ENCODE measurements around the gene RNU6-7. TPM values are rescaled to one million over a fixed set of nuclear protein-coding genes. Genes with fewer than 3 reads are reported as not detected.

RNU6-7 gene
- total and polyA plus RNA-seq, 2 of the 13 experiments (the other 11 are each of a cell fraction or from before 2014, with no cell fraction given), result under 0.01 TPM; not detected in 1

GRCh38 chr14:32202998-32203882, 1.4 kb downstream of the RNU6-7 start, which contains the start of gene RNU6-8 (continued):
- TF ChIP-seq AHDC1 (CRISPR knock-in tag; IDR thresholded peaks at IDR 0.05; ENCODE audit: borderline replicate concordance) (peak; percentile 76), SOX6 (IDR thresholded peaks at IDR 0.05) (no peak), SOX6 (CRISPR knock-in tag; IDR thresholded peaks at IDR 0.05) (peak; percentile 63), ZNF225 (CRISPR knock-in tag; IDR thresholded peaks at IDR 0.05) (peak; percentile 89; the same call in 1 of the 2 replicates), ELK4 (CRISPR knock-in tag; IDR thresholded peaks at IDR 0.05; ENCODE audit: borderline replicate concordance) (no peak; the same call in 1 of the 2 replicates), PCBP2 (optimal IDR thresholded peaks at IDR 0.05; ENCODE audit: low read depth, low read length, poor library complexity, severe bottlenecking) (no peak), MED8 (CRISPR knock-in tag; IDR thresholded peaks at IDR 0.05; ENCODE audit: insufficient replicate concordance) (peak; percentile 40), ZNF607 (CRISPR knock-in tag; IDR thresholded peaks at IDR 0.05; ENCODE audit: borderline replicate concordance) (peak; percentile 99), SYNCRIP (IDR thresholded peaks at IDR 0.05; ENCODE audit: insufficient read depth, low read depth, low read length) (no peak), MXD1 (CRISPR knock-in tag; IDR thresholded peaks at IDR 0.05) (peak; percentile 93; the same call in 1 of the 2 replicates), ZNF773 (CRISPR knock-in tag; IDR thresholded peaks at IDR 0.05; ENCODE audit: borderline replicate concordance) (peak; percentile 94), ATF2 (CRISPR knock-in tag; IDR thresholded peaks at IDR 0.05) (peak; percentile 89), CEBPZ (IDR thresholded peaks at IDR 0.05; ENCODE audit: low read length) (no peak)
